D721Med (cell line): ENCODE data around the gene POU3F3.

Experiments
- DNase-seq: peaks from one replicate; pipeline ENCODE4 v3.0.0; 2011; ENCODE audit warnings: low spot score; ENCODE audit not compliant: insufficient read length
- FAIRE-seq: peaks from 2 replicates; lab custom pipeline; 2011; peaks lifted over from hg19 to GRCh38; lab: Jason Lieb, UNC
- CTCF ChIP-seq: IDR thresholded peaks from 2 replicates; pipeline ENCODE4 v1.5.1; 2012; ENCODE audit warnings: mild to moderate bottlenecking, control low read depth; ENCODE audit not compliant: insufficient read depth; ENCODE audit errors: missing control alignments

POU3F3 gene

GRCh38 chr2:104852090-104852666, 1.7 kb upstream of the POU3F3 start:
- FAIRE-seq, result no peak
- no peak for DNase-seq
- TF ChIP-seq CTCF, result no peak

GRCh38 chr2:104854498-104855220, 744 bp downstream of the POU3F3 start:
- no peak for FAIRE-seq
- TF ChIP-seq CTCF, result no peak
- no peak for DNase-seq

- no peak for TF ChIP-seq CTCF
- DNase-seq (no peak), FAIRE-seq (no peak)
Observed at GRCh38 chr2:104855221-104856085, 1.5 kb downstream of the POU3F3 start.

- no peak for TF ChIP-seq CTCF
- DNase-seq, result no peak
- FAIRE-seq, result no peak
Observed at GRCh38 chr2:104856086-104856972, 2.4 kb downstream of the POU3F3 start.

GRCh38 chr2:104856973-104857261, 3.0 kb downstream of the POU3F3 start:
- DNase-seq (no peak), FAIRE-seq (no peak)
- TF ChIP-seq CTCF, result no peak

GRCh38 chr2:104857262-104858005, 3.5 kb downstream of the POU3F3 start:
- DNase-seq (no peak), FAIRE-seq (no peak)
- no peak for TF ChIP-seq CTCF
